Stomach (tissue), 4 donors: ENCODE data around the gene AFM.

ENCODE experiments used
- EP300 ChIP-seq: sonication (generic); formaldehyde crosslinking; IDR thresholded peaks from one replicate; pipeline ENCODE4 v1.6.1; 2017; ENCODE audit warnings: antibody characterized with exemption
- POLR2AphosphoS5 ChIP-seq, 3 donors: sonication (generic); formaldehyde crosslinking; IDR thresholded peaks; one replicate each; pipeline ENCODE4 v1.6.1; 2016; ENCODE audit warnings: antibody characterized with exemption in 3 of 3

- TF ChIP-seq POLR2AphosphoS5 (IDR thresholded peaks at IDR 0.05) (no peak), EP300 (no peak)
Measured at GRCh38 chr4:73477176-73477575, 4.4 kb upstream of the AFM start.
